IMR-90 (cell line): ENCODE measurements around the gene EFNB2. TPM values are rescaled to one million over a fixed set of nuclear protein-coding genes. Genes with fewer than 3 reads are reported as not detected.

Experiments
- BHLHE40 ChIP-seq: fragments of 150-350 bp; IDR thresholded peaks from 2 replicates; pipeline ENCODE4 v1.6.1; 2016; ENCODE audit warnings: mild to moderate bottlenecking, low read depth, low read length
- MAFK ChIP-seq: IDR thresholded peaks from 2 replicates; pipeline ENCODE4 v1.6.1; 2012; ENCODE audit warnings: low read depth, low read length, improper control_type of control experiment
- RCOR1 ChIP-seq: IDR thresholded peaks from 2 replicates; pipeline ENCODE4 v1.6.1; 2012; ENCODE audit warnings: mild to moderate bottlenecking, low read length, improper control_type of control experiment; ENCODE audit not compliant: insufficient replicate concordance
- polyA plus RNA-seq, 3 experiments: library from polyadenylated mRNA; depleted of rRNA; stranded (reverse); fragments of >200 nt; gene quantifications; 2 replicates each; pipeline ENCODE4 v1.2.3, GENCODE V29; 2012; ENCODE audit warnings: low replicate concordance in 1 of 3
- total RNA-seq: library from RNA; depleted of rRNA; stranded (reverse); fragments of >200 nt; gene quantifications from 2 replicates; pipeline ENCODE4 v1.2.3, GENCODE V29; 2012
- TF ChIP-seq, protein P1 (sequence below): fragments of 150-350 bp; IDR thresholded peaks from 2 replicates; pipeline ENCODE4 v1.6.1; 2016; ENCODE audit warnings: low read depth, mild to moderate bottlenecking, low read length, moderate library complexity, borderline replicate concordance
- TF ChIP-seq, protein P2 (sequence below): fragments of 150-350 bp; IDR thresholded peaks from 2 replicates; pipeline ENCODE4 v1.6.1; 2017; ENCODE audit warnings: mild to moderate bottlenecking, antibody characterized with exemption, low read length, low read depth

The EFNB2 gene
- total and polyA plus RNA-seq, 2 of the 4 experiments (the other 2 are of a cell fraction), result 5.4 to 6.0 TPM

DNA sequence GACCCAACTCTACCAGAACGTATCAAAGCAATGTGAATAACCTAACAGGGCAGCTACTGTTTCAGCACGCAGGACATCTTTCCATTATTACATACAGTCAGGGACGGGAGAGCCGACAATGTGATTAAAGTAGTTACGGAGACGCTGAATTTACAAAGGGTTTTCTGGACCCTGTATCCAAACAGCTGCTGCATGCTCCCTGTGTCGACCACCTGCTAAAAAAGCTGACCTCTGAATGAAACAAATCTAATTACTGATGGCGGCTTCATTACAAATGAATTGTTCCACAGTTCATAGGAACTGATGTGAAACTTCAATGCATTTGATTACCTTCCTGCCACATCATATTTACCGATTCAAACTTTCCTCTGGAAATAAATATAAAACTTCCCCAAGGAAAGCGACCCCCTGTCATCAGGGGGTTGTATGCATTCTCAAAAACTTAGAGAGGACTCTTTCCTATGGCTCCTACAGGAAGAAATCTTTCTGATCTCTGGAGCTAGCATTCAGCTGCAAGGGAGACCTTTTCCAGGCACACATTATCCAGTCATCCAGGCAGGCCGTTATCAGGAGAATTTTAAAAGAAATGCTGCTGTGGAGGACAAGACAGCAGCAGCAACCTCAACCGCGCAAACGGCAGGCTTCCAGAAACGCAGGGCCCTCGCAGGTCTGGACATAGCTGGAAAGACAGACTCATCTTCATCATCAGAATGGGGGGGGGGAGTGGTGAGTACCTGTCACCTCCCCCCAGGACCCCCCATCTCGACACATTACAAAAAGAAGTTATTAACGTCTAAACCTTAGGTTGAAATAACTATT is 3.1 kb downstream of the EFNB2 start (continued):
- TF ChIP-seq, protein P1, sequence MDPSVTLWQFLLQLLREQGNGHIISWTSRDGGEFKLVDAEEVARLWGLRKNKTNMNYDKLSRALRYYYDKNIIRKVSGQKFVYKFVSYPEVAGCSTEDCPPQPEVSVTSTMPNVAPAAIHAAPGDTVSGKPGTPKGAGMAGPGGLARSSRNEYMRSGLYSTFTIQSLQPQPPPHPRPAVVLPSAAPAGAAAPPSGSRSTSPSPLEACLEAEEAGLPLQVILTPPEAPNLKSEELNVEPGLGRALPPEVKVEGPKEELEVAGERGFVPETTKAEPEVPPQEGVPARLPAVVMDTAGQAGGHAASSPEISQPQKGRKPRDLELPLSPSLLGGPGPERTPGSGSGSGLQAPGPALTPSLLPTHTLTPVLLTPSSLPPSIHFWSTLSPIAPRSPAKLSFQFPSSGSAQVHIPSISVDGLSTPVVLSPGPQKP, result no peak
- no peak for TF ChIP-seq BHLHE40
- TF ChIP-seq, protein P2, sequence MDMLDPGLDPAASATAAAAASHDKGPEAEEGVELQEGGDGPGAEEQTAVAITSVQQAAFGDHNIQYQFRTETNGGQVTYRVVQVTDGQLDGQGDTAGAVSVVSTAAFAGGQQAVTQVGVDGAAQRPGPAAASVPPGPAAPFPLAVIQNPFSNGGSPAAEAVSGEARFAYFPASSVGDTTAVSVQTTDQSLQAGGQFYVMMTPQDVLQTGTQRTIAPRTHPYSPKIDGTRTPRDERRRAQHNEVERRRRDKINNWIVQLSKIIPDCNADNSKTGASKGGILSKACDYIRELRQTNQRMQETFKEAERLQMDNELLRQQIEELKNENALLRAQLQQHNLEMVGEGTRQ, result no peak
- TF ChIP-seq RCOR1, result no peak
- no peak for TF ChIP-seq MAFK
